GM12878 (cell line): Measurements from ENCODE around the gene LRBA. TPM values are rescaled to one million over a fixed set of nuclear protein-coding genes. Genes with fewer than 3 reads are reported as not detected.

Experiments
- ATAC-seq: fragments of 200-7000 bp; cut with Tn5 transposase; 3 replicates; pipeline ENCODE4 v1.9.1; 2020; ENCODE audit warnings: mild to moderate bottlenecking, moderate library complexity
- BruUV-seq: library from RNA; stranded (reverse); fragments of 400-500 nt; replicated peaks from 2 replicates; lab custom pipeline; 2021; lab: Mats Ljungman, UMichigan
- CTCF ChIA-PET: fragments of 300-600 bp; sonication (Branson Sonifier 250); formaldehyde crosslinking; extraction: SDS; loops from one replicate; lab custom pipeline; 2021; ENCODE audit warnings: inconsistent platforms; lab: Yijun Ruan, JAX
- POLR2A ChIA-PET: fragments of 350-600 bp; formaldehyde crosslinking; extraction: SDS; loops from one replicate; lab custom pipeline; 2021; ENCODE audit warnings: inconsistent platforms; lab: Charles Lee
- RAD21 ChIA-PET: fragments of 300-600 bp; sonication (Branson Sonifier 250); formaldehyde crosslinking; loops from one replicate; lab custom pipeline; 2023; ENCODE audit warnings: antibody characterized with exemption; ENCODE audit not compliant: unreplicated experiment; lab: Charles Lee
- SMC1A ChIA-PET: fragments of 300-600 bp; sonication (Branson Sonifier 250); formaldehyde crosslinking; loops from one replicate; lab custom pipeline; 2023; ENCODE audit not compliant: unreplicated experiment, uncharacterized antibody; lab: Charles Lee
- DNase-seq: peaks from one replicate; pipeline ENCODE4 v3.0.0-alpha.2; 2011; ENCODE audit warnings: low read depth, low spot score
- FAIRE-seq: peaks from 3 replicates; lab custom pipeline; 2011; peaks lifted over from hg19 to GRCh38; lab: Jason Lieb, UNC
- H2AFZ ChIP-seq: 2 replicates; pipeline ENCODE4 v1.6.0; 2011; ENCODE audit warnings: low read depth, low read length, control low read depth; ENCODE audit not compliant: control insufficient read depth
- H3K27ac ChIP-seq: 2 replicates; pipeline ENCODE4 v1.5.1; 2011; ENCODE audit warnings: control low read depth; ENCODE audit not compliant: control insufficient read depth, insufficient read depth
- H3K27me3 ChIP-seq, 2 experiments: replicated peaks in 1 of 2; 2 replicates each; pipeline versions ENCODE4 v1.6.0 to v1.6.1; 2011; ENCODE audit warnings: low read length in 1 of 2; ENCODE audit not compliant: control insufficient read depth in 2 of 2, insufficient read depth in 2 of 2
- H3K36me3 ChIP-seq, 2 experiments: 2 replicates each; pipeline ENCODE4 v1.5.1; 2011; ENCODE audit warnings: low read length in 1 of 2; ENCODE audit not compliant: control insufficient read depth in 2 of 2, insufficient read depth in 2 of 2
- H3K4me1 ChIP-seq: 2 replicates; pipeline ENCODE4 v1.6.1; 2011; ENCODE audit warnings: mild to moderate bottlenecking, low read length, moderate library complexity, mixed read lengths; ENCODE audit not compliant: control insufficient read depth, insufficient read depth
- H3K4me2 ChIP-seq: 2 replicates; pipeline ENCODE4 v1.6.0; 2011; ENCODE audit warnings: control low read depth; ENCODE audit not compliant: control insufficient read depth, insufficient read depth
- H3K4me3 ChIP-seq: fragments of 200-600 bp; sonication (generic); 2 replicates; pipeline ENCODE4 v1.5.1; 2016
- H3K79me2 ChIP-seq: 2 replicates; pipeline ENCODE4 v1.6.0; 2011; ENCODE audit warnings: low read length; ENCODE audit not compliant: control insufficient read depth, insufficient read depth
- H3K9ac ChIP-seq: 2 replicates; pipeline ENCODE4 v1.8.0; 2011; ENCODE audit warnings: low read length, control low read depth, mixed read lengths; ENCODE audit not compliant: control insufficient read depth, insufficient read depth
- H3K9me3 ChIP-seq: replicated peaks from 3 replicates; pipeline ENCODE4 v1.5.1; 2011; ENCODE audit warnings: mild to moderate bottlenecking, low read length; ENCODE audit not compliant: control insufficient read depth, insufficient read depth
- H4K20me1 ChIP-seq: 2 replicates; pipeline ENCODE4 v1.6.0; 2011; ENCODE audit not compliant: control insufficient read depth, insufficient read depth
- ASH2L ChIP-seq: fragments of 300-600, 200-600 bp; sonication (generic); IDR thresholded peaks from 2 replicates; pipeline ENCODE4 v1.6.1; 2017; ENCODE audit warnings: low read depth, mild to moderate bottlenecking, borderline replicate concordance
- BHLHE40 ChIP-seq, 2 experiments: fragments of 450-650 bp in 1 of 2; IDR thresholded peaks; 2 replicates each; pipeline ENCODE4 v1.6.1; 2011 to 2017; ENCODE audit warnings: low read depth in 2 of 2, borderline replicate concordance in 1 of 2, improper control_type of control experiment in 1 of 2, low read length in 1 of 2, mild to moderate bottlenecking in 1 of 2
- CHD4 ChIP-seq: fragments of 200-600 bp; sonication (generic); IDR thresholded peaks from 2 replicates; pipeline ENCODE4 v1.6.1; 2016; ENCODE audit warnings: mild to moderate bottlenecking
- JUNB ChIP-seq: IDR thresholded peaks from 2 replicates; pipeline ENCODE4 v1.6.1; 2016; ENCODE audit warnings: antibody characterized with exemption, mild to moderate bottlenecking
- YBX1 ChIP-seq: fragments of 450-650 bp; IDR thresholded peaks from 2 replicates; pipeline ENCODE4 v1.6.1; 2016; ENCODE audit warnings: antibody characterized with exemption
- WGBS: methylation state at CpG from one replicate; pipeline ENCODE4 v1.1.6; 2016; ENCODE audit warnings: low lambda C conversion rate; ENCODE audit not compliant: insufficient replicate concordance, insufficient coverage; ENCODE audit errors: missing lambda C conversion rate; 5-methylcytosine and 5-hydroxymethylcytosine counted together
- in situ Hi-C: fragments of 300-500 bp; cut with MboI; formaldehyde crosslinking; loops from 9 replicates; pipeline ENCODE4 v1.14.3; 2018; ENCODE audit warnings: mixed read lengths
- intact Hi-C: fragments of 100-400 bp; cut with micrococcal nuclease; formaldehyde crosslinking; loops from one replicate; pipeline ENCODE4 v1.14.2; 2022; ENCODE audit not compliant: unreplicated experiment
- polyA plus RNA-seq, 11 experiments: library from polyadenylated mRNA; depleted of rRNA in 4 of 11; unstranded in 6 of 11; stranded (reverse) in 5 of 11; fragments of >200 nt; fragmentation: Nextera tagmentation in 4 of 11; fragmentation: Illumina TruSeq in 1 of 11; extraction: Ambion mirVana in 4 of 11; extraction: Trizol in 1 of 11; gene quantifications; 1 replicate in 1 of 11; 2 replicates in 10 of 11; pipeline versions ENCODE4 v1.2.1 to v1.2.3, GENCODE V29; 2011 to 2016; ENCODE audit warnings: inconsistent platforms in 2 of 11, missing spikeins in 2 of 11, low read depth in 1 of 11
- total RNA-seq, 4 experiments: library from RNA; depleted of rRNA in 3 of 4; stranded (reverse); fragments of >200 nt in 3 of 4; fragmentation: Illumina TruSeq in 1 of 4; extraction: Trizol in 1 of 4; gene quantifications; 2 replicates each; pipeline versions ENCODE4 v1.2.1 to v1.2.3, GENCODE V29; 2013 to 2021
- TF ChIP-seq, protein P1 (sequence below): IDR thresholded peaks from 2 replicates; pipeline ENCODE4 v1.6.1; 2012; ENCODE audit warnings: low read length, inconsistent platforms
- TF ChIP-seq, protein P2 (sequence below): fragments of 450-650 bp; IDR thresholded peaks from 2 replicates; pipeline ENCODE4 v1.6.1; 2017; ENCODE audit warnings: mild to moderate bottlenecking, moderate library complexity

LRBA gene
- total and polyA plus RNA-seq, 10 of the 15 experiments (the other 5 are each of a cell fraction or from before 2014, with no cell fraction given): 20.3 to 93.4 (median 55.0) TPM

- Histone ChIP-seq H3K36me3 (no peaks in the 10 kb centered on the region), H3K4me2 (no peak overlapping the region), H3K27ac (no peak overlapping the region), H3K4me1 (no peaks in the 10 kb centered on the region), H2AFZ (no peak overlapping the region), H4K20me1 (no peaks in the 10 kb centered on the region), H3K79me2 (no peaks in the 10 kb centered on the region), H3K9me3 (no peaks in the 10 kb centered on the region; the same call in 2 of the 3 replicates), H3K4me3 (no peak overlapping the region), H3K27me3 (no peaks in the 10 kb centered on the region)
- intact Hi-C loops (no loop called here), in situ Hi-C loops (no loop called here)
- SMC1A ChIA-PET: interaction anchor here (1.5 kb wide), 1 partner anchor 11 kb away, joined by 6 read pairs; no protein-coding TSS in a partner anchor
- ATAC-seq (no peak), FAIRE-seq (no peak)
- CTCF ChIA-PET: interaction anchor here (0.7 to 1.4 kb wide), 2 partner anchors 10 to 79 kb away, joined by 4 to 5 read pairs; no protein-coding TSS in a partner anchor
- RAD21 ChIA-PET: no interaction called here
- BruUV-seq: no TSS peak
- POLR2A ChIA-PET: interaction anchor here (0.6 to 1.4 kb wide), 2 partner anchors 11 kb away, joined by 3 read pairs; no protein-coding TSS in a partner anchor
- no peak for TF ChIP-seq YBX1
- TF ChIP-seq BHLHE40 (IDR thresholded peaks at IDR 0.05; ENCODE audit: borderline replicate concordance in 1 of 2, low read depth in 2 of 2, low read length in 1 of 2): no peak
- TF ChIP-seq ASH2L: no peak
- no peak for TF ChIP-seq CHD4
- TF ChIP-seq, protein P1, sequence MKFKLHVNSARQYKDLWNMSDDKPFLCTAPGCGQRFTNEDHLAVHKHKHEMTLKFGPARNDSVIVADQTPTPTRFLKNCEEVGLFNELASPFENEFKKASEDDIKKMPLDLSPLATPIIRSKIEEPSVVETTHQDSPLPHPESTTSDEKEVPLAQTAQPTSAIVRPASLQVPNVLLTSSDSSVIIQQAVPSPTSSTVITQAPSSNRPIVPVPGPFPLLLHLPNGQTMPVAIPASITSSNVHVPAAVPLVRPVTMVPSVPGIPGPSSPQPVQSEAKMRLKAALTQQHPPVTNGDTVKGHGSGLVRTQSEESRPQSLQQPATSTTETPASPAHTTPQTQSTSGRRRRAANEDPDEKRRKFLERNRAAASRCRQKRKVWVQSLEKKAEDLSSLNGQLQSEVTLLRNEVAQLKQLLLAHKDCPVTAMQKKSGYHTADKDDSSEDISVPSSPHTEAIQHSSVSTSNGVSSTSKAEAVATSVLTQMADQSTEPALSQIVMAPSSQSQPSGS: no peak
- TF ChIP-seq JUNB: no peak
- TF ChIP-seq, protein P2, sequence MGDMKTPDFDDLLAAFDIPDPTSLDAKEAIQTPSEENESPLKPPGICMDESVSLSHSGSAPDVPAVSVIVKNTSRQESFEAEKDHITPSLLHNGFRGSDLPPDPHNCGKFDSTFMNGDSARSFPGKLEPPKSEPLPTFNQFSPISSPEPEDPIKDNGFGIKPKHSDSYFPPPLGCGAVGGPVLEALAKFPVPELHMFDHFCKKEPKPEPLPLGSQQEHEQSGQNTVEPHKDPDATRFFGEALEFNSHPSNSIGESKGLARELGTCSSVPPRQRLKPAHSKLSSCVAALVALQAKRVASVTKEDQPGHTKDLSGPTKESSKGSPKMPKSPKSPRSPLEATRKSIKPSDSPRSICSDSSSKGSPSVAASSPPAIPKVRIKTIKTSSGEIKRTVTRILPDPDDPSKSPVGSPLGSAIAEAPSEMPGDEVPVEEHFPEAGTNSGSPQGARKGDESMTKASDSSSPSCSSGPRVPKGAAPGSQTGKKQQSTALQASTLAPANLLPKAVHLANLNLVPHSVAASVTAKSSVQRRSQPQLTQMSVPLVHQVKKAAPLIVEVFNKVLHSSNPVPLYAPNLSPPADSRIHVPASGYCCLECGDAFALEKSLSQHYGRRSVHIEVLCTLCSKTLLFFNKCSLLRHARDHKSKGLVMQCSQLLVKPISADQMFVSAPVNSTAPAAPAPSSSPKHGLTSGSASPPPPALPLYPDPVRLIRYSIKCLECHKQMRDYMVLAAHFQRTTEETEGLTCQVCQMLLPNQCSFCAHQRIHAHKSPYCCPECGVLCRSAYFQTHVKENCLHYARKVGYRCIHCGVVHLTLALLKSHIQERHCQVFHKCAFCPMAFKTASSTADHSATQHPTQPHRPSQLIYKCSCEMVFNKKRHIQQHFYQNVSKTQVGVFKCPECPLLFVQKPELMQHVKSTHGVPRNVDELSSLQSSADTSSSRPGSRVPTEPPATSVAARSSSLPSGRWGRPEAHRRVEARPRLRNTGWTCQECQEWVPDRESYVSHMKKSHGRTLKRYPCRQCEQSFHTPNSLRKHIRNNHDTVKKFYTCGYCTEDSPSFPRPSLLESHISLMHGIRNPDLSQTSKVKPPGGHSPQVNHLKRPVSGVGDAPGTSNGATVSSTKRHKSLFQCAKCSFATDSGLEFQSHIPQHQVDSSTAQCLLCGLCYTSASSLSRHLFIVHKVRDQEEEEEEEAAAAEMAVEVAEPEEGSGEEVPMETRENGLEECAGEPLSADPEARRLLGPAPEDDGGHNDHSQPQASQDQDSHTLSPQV: no peak
- TF ChIP-seq, all 136 proteins: peak for 0
- DNase-seq: no peak
- 96% methylated on average over 3 of the region's 3 CpGs for WGBS
- no peak overlapping the region for H3K9ac ChIP-seq
Observed at GRCh38 chr4:150337734-150338133, 677.4 kb downstream of the LRBA start.
